ENCODE data around the gene TSPAN15.

The TSPAN15 gene

GRCh38 chr10:69418052-69418752, 33.1 kb upstream of the TSPAN15 start:
- Histone ChIP-seq H3K4me1 (ENCODE audit: control insufficient read depth in 1 of 2, insufficient read depth in 2 of 2, low read length in 2 of 2) (peaks cover 0 to 23% of the 10 kb centered on the region in 2 donors), H3K4me3 (ENCODE audit: low read depth in 1 of 2, low read length in 2 of 2) (peak overlapping the region; percentile 44 to 60), H3K27ac (ENCODE audit: low read length) (peak overlapping the region; percentile 74)

GRCh38 chr10:69419096-69419743, 32.0 kb upstream of the TSPAN15 start:
- Histone ChIP-seq H3K36me3 (ENCODE audit: control insufficient read depth in 1 of 2, insufficient read depth in 2 of 2, low read length in 2 of 2) (no peaks in the 10 kb centered on the region), H3K27ac (ENCODE audit: low read length) (peak overlapping the region; percentile 40), H3K4me3 (ENCODE audit: low read depth in 1 of 2, low read length in 2 of 2) (peak overlapping the region; percentile 11 to 41), H3K9me3 (ENCODE audit: control insufficient read depth in 1 of 2, low read length in 2 of 2) (no peaks in the 10 kb centered on the region), H3K27me3 (ENCODE audit: low read depth, low read length) (no peaks in the 10 kb centered on the region), H3K4me1 (ENCODE audit: control insufficient read depth in 1 of 2, insufficient read depth in 2 of 2, low read length in 2 of 2) (peaks cover 0 to 23% of the 10 kb centered on the region in 2 donors)

More at GRCh38 chr10:69418052-69418752, 33.1 kb upstream of the TSPAN15 start:
- H3K36me3 ChIP-seq (ENCODE audit: control insufficient read depth in 1 of 2, insufficient read depth in 2 of 2, low read length in 2 of 2) = no peaks in the 10 kb centered on the region
- H3K27me3 ChIP-seq (ENCODE audit: low read depth, low read length) = no peaks in the 10 kb centered on the region
- H3K9me3 ChIP-seq (ENCODE audit: control insufficient read depth in 1 of 2, low read length in 2 of 2) = no peaks in the 10 kb centered on the region

DNA sequence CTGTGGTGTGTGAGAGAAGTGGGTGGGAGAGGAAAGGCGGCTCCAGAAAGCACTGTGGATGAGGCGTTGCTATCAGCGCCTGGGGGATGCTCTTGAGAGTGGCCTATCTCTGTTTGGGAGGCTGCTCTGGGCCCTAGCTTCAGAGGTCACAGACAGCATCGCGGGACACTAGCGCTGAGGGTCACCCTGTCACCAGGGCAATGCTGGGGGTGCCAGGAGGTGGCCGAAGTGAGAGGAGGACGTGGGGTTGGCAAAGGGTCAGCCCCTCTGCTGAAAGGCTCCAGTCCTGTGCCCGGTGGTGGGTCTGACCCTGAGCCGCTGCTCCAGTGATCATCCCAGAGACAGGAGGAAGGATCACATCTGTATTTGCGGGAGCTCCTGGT, 31.5 kb upstream of the TSPAN15 start:
- H3K9me3 ChIP-seq (ENCODE audit: control insufficient read depth in 1 of 2, low read length in 2 of 2) = no peaks in the 10 kb centered on the region
- H3K27ac ChIP-seq (ENCODE audit: low read length) = peak overlapping the region; percentile 40
- peak overlapping the region; percentile 11 to 41 for H3K4me3 ChIP-seq (ENCODE audit: low read depth in 1 of 2, low read length in 2 of 2)
- H3K27me3 ChIP-seq (ENCODE audit: low read depth, low read length) = no peaks in the 10 kb centered on the region
- peaks cover 0 to 23% of the 10 kb centered on the region in 2 donors for H3K4me1 ChIP-seq (ENCODE audit: control insufficient read depth in 1 of 2, insufficient read depth in 2 of 2, low read length in 2 of 2)
- no peaks in the 10 kb centered on the region for H3K36me3 ChIP-seq (ENCODE audit: control insufficient read depth in 1 of 2, insufficient read depth in 2 of 2, low read length in 2 of 2)

DNA sequence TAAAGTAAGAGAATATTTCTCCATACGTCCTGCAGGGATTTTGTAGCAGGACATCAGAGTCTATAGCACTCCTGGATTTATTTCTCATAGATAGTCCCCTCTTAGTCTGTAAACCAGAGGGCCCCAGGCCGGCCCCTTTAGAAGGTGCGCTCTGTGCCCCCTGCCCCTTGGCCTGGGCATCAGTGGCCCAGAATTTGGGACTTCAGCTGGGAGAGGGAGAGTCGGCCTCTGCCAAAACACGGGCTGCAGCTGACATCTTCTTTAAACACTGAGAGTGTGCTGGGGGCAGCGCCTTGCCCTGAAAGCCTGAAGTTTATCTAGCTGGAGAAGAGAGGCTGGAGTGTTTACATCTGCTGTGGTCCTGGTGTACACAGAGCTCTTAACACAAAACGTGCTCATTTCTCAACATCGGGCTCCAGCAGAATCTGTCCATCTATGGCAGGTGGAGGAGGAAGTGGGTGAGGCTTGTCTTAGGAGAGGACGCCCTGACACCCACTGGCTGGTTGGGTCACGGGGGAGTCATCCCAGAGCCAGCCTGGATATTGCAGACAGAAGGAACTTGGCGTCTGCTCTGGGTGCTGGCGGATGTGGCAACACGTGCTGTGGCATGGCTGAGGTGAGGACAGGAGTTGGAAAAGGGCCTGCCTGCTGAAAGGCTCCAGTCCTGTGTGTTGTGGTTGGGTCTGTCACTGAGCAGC, 29.5 kb upstream of the TSPAN15 start:
- Histone ChIP-seq H3K36me3 (ENCODE audit: control insufficient read depth in 1 of 2, insufficient read depth in 2 of 2, low read length in 2 of 2) (no peaks in the 10 kb centered on the region), H3K27me3 (ENCODE audit: low read depth, low read length) (no peaks in the 10 kb centered on the region), H3K4me3 (ENCODE audit: low read depth in 1 of 2, low read length in 2 of 2) (no peak overlapping the region), H3K27ac (ENCODE audit: low read length) (peak overlapping the region; percentile 60), H3K9me3 (ENCODE audit: control insufficient read depth in 1 of 2, low read length in 2 of 2) (no peaks in the 10 kb centered on the region), H3K4me1 (ENCODE audit: control insufficient read depth in 1 of 2, insufficient read depth in 2 of 2, low read length in 2 of 2) (peaks cover 13 to 31% of the 10 kb centered on the region in 2 donors)

DNA sequence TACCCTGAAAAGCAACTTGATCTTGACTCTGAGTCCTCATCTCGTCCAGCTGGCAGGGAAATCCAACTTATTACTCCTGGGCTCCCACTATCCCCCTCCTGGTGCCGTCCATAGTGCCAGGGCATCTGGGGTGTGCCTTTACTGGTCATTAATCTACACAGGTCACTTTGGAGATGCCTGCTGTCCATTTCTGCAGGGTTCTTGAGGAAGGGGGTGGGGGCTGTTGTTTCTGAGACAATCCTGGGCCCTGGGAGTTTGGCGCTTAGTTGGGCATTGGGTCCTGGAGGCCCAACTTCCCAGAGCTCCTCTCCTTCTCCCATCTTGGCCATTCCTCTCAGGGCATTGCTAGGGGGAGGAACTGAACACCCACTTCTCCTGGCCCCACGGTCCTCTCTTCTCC, 28.6 kb upstream of the TSPAN15 start:
- Histone ChIP-seq H3K4me3 (ENCODE audit: low read depth in 1 of 2, low read length in 2 of 2) (no peak overlapping the region), H3K27me3 (ENCODE audit: low read depth, low read length) (no peaks in the 10 kb centered on the region), H3K27ac (ENCODE audit: low read length) (peak overlapping the region; percentile 60), H3K9me3 (ENCODE audit: control insufficient read depth in 1 of 2, low read length in 2 of 2) (no peaks in the 10 kb centered on the region), H3K36me3 (ENCODE audit: control insufficient read depth in 1 of 2, insufficient read depth in 2 of 2, low read length in 2 of 2) (no peaks in the 10 kb centered on the region), H3K4me1 (ENCODE audit: control insufficient read depth in 1 of 2, insufficient read depth in 2 of 2, low read length in 2 of 2) (peaks cover 13 to 31% of the 10 kb centered on the region in 2 donors)

DNA sequence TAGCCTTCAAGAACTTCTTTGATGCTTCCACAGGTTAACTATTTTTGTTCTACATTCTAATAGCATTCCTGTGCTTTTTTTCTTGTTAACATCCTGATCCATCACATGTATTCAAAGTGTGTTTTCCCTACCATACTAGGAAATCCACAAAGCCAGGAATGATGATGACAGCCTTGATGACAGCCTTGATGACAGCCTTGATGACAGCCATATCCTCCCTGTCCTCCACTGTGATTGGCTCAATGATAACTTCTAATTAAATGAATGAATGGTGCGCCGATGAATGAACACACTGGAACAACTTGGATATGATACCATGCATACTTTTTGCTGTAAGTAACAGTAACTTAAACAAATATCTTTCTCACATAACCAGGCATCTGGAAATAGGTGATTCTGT, 26.2 kb upstream of the TSPAN15 start:
- Histone ChIP-seq H3K36me3 (ENCODE audit: control insufficient read depth in 1 of 2, insufficient read depth in 2 of 2, low read length in 2 of 2) (no peaks in the 10 kb centered on the region), H3K9me3 (ENCODE audit: control insufficient read depth in 1 of 2, low read length in 2 of 2) (no peaks in the 10 kb centered on the region), H3K4me1 (ENCODE audit: control insufficient read depth in 1 of 2, insufficient read depth in 2 of 2, low read length in 2 of 2) (peaks cover 13 to 19% of the 10 kb centered on the region in 2 donors), H3K27me3 (ENCODE audit: low read depth, low read length) (no peaks in the 10 kb centered on the region), H3K4me3 (ENCODE audit: low read depth in 1 of 2, low read length in 2 of 2) (no peak overlapping the region), H3K27ac (ENCODE audit: low read length) (peak overlapping the region; percentile 52)

GRCh38 chr10:69425511-69426298, 25.6 kb upstream of the TSPAN15 start:
- H3K27ac ChIP-seq (ENCODE audit: low read length) = peak overlapping the region; percentile 52

DNA sequence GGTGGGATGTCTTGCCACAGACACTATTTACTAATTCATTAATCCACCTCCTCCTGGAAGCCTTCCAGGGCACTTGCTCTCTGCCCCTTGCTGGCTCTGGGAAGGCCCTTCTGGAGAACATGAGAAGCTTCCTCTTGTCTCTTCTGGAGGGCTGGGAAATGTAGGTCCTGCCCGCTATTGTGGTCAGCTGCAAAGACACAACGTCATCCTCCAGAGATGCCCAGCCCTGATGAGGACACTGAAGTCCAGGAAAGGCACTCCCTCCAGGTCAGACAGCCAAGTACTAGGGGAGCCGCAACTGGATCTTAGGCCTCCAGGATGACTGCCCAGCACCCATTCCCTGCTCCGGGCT, 24.9 kb upstream of the TSPAN15 start:
- Histone ChIP-seq H3K4me1 (ENCODE audit: control insufficient read depth in 1 of 2, insufficient read depth in 2 of 2, low read length in 2 of 2) (peaks cover 13% of the 10 kb centered on the region in 2 donors), H3K27ac (ENCODE audit: low read length) (peak overlapping the region; percentile 52), H3K4me3 (ENCODE audit: low read depth in 1 of 2, low read length in 2 of 2) (no peak overlapping the region), H3K27me3 (ENCODE audit: low read depth, low read length) (no peaks in the 10 kb centered on the region), H3K36me3 (ENCODE audit: control insufficient read depth in 1 of 2, insufficient read depth in 2 of 2, low read length in 2 of 2) (no peaks in the 10 kb centered on the region), H3K9me3 (ENCODE audit: control insufficient read depth in 1 of 2, low read length in 2 of 2) (no peaks in the 10 kb centered on the region)

More at GRCh38 chr10:69425511-69426298, 25.6 kb upstream of the TSPAN15 start:
- Histone ChIP-seq H3K4me1 (ENCODE audit: control insufficient read depth in 1 of 2, insufficient read depth in 2 of 2, low read length in 2 of 2) (peaks cover 13 to 18% of the 10 kb centered on the region in 2 donors), H3K4me3 (ENCODE audit: low read depth in 1 of 2, low read length in 2 of 2) (no peak overlapping the region), H3K27me3 (ENCODE audit: low read depth, low read length) (no peaks in the 10 kb centered on the region), H3K9me3 (ENCODE audit: control insufficient read depth in 1 of 2, low read length in 2 of 2) (no peaks in the 10 kb centered on the region), H3K36me3 (ENCODE audit: control insufficient read depth in 1 of 2, insufficient read depth in 2 of 2, low read length in 2 of 2) (no peaks in the 10 kb centered on the region)

- Histone ChIP-seq H3K4me3 (ENCODE audit: low read depth in 1 of 2, low read length in 2 of 2) (no peak overlapping the region), H3K27ac (ENCODE audit: low read length) (no peak overlapping the region), H3K36me3 (ENCODE audit: control insufficient read depth in 1 of 2, insufficient read depth in 2 of 2, low read length in 2 of 2) (no peaks in the 10 kb centered on the region), H3K27me3 (ENCODE audit: low read depth, low read length) (no peaks in the 10 kb centered on the region), H3K9me3 (ENCODE audit: control insufficient read depth in 1 of 2, low read length in 2 of 2) (no peaks in the 10 kb centered on the region), H3K4me1 (ENCODE audit: control insufficient read depth in 1 of 2, insufficient read depth in 2 of 2, low read length in 2 of 2) (peaks cover 7 to 13% of the 10 kb centered on the region in 2 donors)
Measured at GRCh38 chr10:69428165-69428564, 23.1 kb upstream of the TSPAN15 start.

- Histone ChIP-seq H3K4me1 (ENCODE audit: control insufficient read depth in 1 of 2, insufficient read depth in 2 of 2, low read length in 2 of 2) (peaks cover 3 to 6% of the 10 kb centered on the region in 2 donors), H3K27me3 (ENCODE audit: low read depth, low read length) (no peaks in the 10 kb centered on the region), H3K27ac (ENCODE audit: low read length) (no peak overlapping the region), H3K36me3 (ENCODE audit: control insufficient read depth in 1 of 2, insufficient read depth in 2 of 2, low read length in 2 of 2) (no peaks in the 10 kb centered on the region), H3K9me3 (ENCODE audit: control insufficient read depth in 1 of 2, low read length in 2 of 2) (no peaks in the 10 kb centered on the region), H3K4me3 (ENCODE audit: low read depth in 1 of 2, low read length in 2 of 2) (no peak overlapping the region)
Measured at GRCh38 chr10:69434169-69434568, 17.1 kb upstream of the TSPAN15 start.

DNA sequence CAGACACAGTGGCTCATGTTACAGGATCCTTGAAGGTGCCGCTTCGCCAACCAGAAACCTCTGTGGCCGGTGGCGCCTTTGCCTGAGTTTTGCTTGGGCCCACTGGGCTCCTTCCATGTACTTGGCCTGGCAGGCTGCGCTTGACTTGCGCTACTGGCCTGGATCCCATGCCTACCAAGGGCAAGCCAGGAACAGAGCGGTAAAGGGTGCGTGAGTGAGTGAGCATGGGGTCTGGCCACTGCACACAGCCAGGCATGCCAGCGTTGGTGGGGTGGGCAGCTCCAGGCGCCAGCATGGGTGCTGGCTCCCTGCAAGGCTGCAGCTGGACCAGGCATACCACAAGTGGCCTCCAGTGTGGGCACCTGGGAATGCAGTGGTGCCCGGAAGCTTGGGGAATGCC, 16.3 kb upstream of the TSPAN15 start:
- Histone ChIP-seq H3K27me3 (ENCODE audit: low read depth, low read length) (no peaks in the 10 kb centered on the region), H3K9me3 (ENCODE audit: control insufficient read depth in 1 of 2, low read length in 2 of 2) (no peaks in the 10 kb centered on the region), H3K36me3 (ENCODE audit: control insufficient read depth in 1 of 2, insufficient read depth in 2 of 2, low read length in 2 of 2) (no peaks in the 10 kb centered on the region), H3K4me1 (ENCODE audit: control insufficient read depth in 1 of 2, insufficient read depth in 2 of 2, low read length in 2 of 2) (peaks cover 3 to 14% of the 10 kb centered on the region in 2 donors), H3K27ac (ENCODE audit: low read length) (no peak overlapping the region), H3K4me3 (ENCODE audit: low read depth in 1 of 2, low read length in 2 of 2) (no peak overlapping the region)
